Mesothelial cell of epicardium (in vitro differentiated cells): Measurements from ENCODE around the gene ACTN4. TPM values are rescaled to one million over a fixed set of nuclear protein-coding genes. Genes with fewer than 3 reads are reported as not detected.
"Not testable (repeated sequence)": the region's sequence is repeated elsewhere in the genome, so short reads cannot be mapped to it uniquely, and the experiment has no call there.

Source experiments
- DNase-seq, 2 experiments: peaks; one replicate each; pipeline ENCODE4 v3.0.0; 2021; ENCODE audit warnings: low spot score in 2 of 2; ENCODE audit not compliant: unreplicated experiment in 2 of 2
- H3K27ac Mint-ChIP-seq: 2 replicates; pipeline ENCODE4 v1.8.0; 2021; ENCODE audit warnings: mixed read lengths
- H3K27me3 Mint-ChIP-seq: 2 replicates; pipeline ENCODE4 v1.8.0; 2021; ENCODE audit warnings: low read depth, mixed read lengths
- H3K36me3 Mint-ChIP-seq: 2 replicates; pipeline ENCODE4 v1.8.0; 2021; ENCODE audit warnings: mixed read lengths
- H3K4me1 Mint-ChIP-seq: 2 replicates; pipeline ENCODE4 v1.8.0; 2021; ENCODE audit warnings: mixed read lengths
- H3K4me3 Mint-ChIP-seq: 2 replicates; pipeline ENCODE4 v1.8.0; 2021; ENCODE audit warnings: mild to moderate bottlenecking, moderate library complexity, mixed read lengths
- H3K9me3 Mint-ChIP-seq: 2 replicates; pipeline ENCODE4 v1.8.0; 2021; ENCODE audit warnings: mixed read lengths
- total RNA-seq: library from RNA; stranded (reverse); gene quantifications from 3 replicates; pipeline ENCODE4 v1.2.1, GENCODE V29; 2021
- TF ChIP-seq, protein P1 (sequence below): fragments of 200-600 bp; sonication (generic); IDR thresholded peaks from one replicate; pipeline ENCODE4 v1.5.0; 2021; ENCODE audit warnings: antibody characterized with exemption; ENCODE audit not compliant: unreplicated experiment

Gene ACTN4
- total RNA-seq, 1 donor from 2014 or later = 452 TPM

DNA sequence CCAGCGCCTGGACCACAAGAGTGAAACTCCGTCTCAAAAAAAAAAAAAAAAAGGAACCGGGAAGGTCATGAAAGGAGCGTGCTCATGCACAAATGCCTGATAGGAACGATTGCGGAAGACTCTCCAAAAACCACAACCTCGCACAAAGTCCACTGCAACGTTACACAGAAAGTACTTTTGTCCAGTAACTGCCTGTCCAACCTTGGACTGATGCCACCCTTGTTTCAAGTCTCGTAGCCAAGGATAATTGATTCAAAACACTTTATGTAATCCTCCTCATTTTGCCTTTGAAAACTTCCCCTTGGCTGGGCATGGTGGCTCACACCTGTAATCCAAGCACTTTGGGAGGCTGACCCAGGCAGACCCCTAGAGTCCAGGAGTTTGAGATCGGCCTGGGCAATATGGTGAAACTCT lies 112.1 kb downstream of the ACTN4 start:
- H3K27me3 Mint-ChIP-seq = no peaks in the 10 kb centered on the region
- H3K4me1 Mint-ChIP-seq = no peaks in the 10 kb centered on the region
- DNase-seq = no peak
- TF ChIP-seq, protein P1, sequence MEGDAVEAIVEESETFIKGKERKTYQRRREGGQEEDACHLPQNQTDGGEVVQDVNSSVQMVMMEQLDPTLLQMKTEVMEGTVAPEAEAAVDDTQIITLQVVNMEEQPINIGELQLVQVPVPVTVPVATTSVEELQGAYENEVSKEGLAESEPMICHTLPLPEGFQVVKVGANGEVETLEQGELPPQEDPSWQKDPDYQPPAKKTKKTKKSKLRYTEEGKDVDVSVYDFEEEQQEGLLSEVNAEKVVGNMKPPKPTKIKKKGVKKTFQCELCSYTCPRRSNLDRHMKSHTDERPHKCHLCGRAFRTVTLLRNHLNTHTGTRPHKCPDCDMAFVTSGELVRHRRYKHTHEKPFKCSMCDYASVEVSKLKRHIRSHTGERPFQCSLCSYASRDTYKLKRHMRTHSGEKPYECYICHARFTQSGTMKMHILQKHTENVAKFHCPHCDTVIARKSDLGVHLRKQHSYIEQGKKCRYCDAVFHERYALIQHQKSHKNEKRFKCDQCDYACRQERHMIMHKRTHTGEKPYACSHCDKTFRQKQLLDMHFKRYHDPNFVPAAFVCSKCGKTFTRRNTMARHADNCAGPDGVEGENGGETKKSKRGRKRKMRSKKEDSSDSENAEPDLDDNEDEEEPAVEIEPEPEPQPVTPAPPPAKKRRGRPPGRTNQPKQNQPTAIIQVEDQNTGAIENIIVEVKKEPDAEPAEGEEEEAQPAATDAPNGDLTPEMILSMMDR = no peak
- no peak overlapping the region for H3K4me3 Mint-ChIP-seq
- H3K9me3 Mint-ChIP-seq = peaks cover 3% of the 10 kb centered on the region
- H3K27ac Mint-ChIP-seq = no peak overlapping the region
- H3K36me3 Mint-ChIP-seq = no peaks in the 10 kb centered on the region

DNA sequence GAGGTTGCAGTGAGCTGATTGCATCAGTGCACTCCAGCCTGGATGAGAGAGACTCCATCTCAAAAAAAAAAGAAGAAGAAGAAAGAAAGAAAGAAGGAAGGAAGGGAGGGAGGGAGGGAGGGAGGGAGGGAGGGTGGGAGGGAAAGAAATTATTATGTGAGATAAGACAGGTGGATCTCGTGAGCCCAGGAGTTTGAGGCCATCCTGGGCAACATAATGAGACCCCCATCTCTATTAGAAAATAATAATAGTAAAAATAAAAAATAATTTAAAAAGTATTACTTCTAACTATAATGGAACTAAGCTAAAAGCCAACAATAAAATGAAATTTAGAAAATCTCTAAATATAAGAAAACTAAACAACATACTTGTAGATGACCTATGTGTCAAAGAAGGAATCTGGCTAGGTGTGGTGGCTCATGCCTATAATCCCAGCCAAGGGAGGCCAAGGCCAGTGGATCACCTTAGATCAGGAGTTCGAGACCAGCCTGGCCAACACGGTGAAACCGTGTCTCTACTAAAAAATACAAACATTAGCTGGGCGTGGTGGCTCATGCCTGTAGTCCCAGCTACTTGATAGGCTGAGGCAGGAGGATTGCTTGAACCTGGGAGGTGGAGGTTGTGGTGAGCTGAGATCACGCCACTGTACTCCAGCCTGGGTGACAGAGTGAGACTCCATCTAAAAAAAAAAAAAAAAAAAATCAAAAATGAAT lies 113.5 kb downstream of the ACTN4 start:
- H3K9me3 Mint-ChIP-seq, H3K36me3 Mint-ChIP-seq, H3K27ac Mint-ChIP-seq: not testable (repeated sequence)

DNA sequence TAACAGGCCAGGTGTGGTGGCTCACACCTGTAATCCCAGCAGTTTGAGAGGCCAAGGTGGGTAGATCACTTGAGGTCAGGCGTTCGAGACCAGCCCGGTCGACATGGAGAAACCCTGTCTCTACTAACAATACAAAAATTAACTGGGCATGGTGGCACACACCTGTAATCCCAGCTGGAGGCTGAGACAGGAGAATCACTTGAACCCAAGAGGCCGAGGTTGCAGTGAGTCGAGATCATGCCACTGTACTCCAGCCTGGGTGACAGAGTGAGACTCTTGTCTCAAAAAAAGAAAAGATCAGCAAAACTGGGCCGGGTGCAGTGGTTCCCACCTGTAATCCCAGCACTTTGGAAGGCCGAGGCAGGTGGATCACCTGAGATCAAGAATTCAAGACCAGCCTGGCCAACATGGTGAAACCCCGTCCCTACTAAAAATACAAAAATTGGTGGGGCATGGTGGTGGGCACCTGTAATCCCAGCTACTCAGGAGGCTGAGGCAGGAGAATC lies 114.5 kb downstream of the ACTN4 start:
- DNase-seq, H3K9me3 Mint-ChIP-seq, H3K36me3 Mint-ChIP-seq, H3K4me3 Mint-ChIP-seq, H3K4me1 Mint-ChIP-seq, H3K27me3 Mint-ChIP-seq, H3K27ac Mint-ChIP-seq: not testable (repeated sequence)

More for the DNA sequence above, 113.5 kb downstream of the ACTN4 start:
- not testable (repeated sequence) for DNase-seq, H3K4me1 Mint-ChIP-seq, H3K27me3 Mint-ChIP-seq, H3K4me3 Mint-ChIP-seq

DNA sequence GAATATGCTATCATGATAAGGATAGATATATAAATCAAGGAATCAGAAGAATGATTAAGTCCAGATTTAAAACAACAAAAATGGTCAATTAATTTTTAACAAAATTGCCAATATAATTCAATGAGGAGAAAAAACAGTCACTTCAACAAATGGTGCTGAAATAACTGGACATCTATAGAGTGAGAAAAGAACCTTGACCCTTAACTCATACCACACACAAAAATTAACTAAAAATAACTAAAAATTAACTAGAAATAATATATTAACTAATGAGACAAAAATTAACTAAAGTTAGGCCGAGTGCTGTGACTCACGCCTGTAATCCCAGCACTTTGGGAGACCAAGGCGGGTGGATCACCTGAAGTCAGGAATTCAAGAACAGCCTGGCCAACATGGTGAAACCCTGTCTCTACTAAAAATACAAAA lies 116.4 kb downstream of the ACTN4 start:
- no peak overlapping the region for H3K4me3 Mint-ChIP-seq
- no peaks in the 10 kb centered on the region for H3K36me3 Mint-ChIP-seq
- no peak for DNase-seq
- TF ChIP-seq, protein P1 = no peak
- H3K4me1 Mint-ChIP-seq = no peaks in the 10 kb centered on the region
- peaks cover 4% of the 10 kb centered on the region for H3K9me3 Mint-ChIP-seq
- no peaks in the 10 kb centered on the region for H3K27me3 Mint-ChIP-seq
- H3K27ac Mint-ChIP-seq = no peak overlapping the region

DNA sequence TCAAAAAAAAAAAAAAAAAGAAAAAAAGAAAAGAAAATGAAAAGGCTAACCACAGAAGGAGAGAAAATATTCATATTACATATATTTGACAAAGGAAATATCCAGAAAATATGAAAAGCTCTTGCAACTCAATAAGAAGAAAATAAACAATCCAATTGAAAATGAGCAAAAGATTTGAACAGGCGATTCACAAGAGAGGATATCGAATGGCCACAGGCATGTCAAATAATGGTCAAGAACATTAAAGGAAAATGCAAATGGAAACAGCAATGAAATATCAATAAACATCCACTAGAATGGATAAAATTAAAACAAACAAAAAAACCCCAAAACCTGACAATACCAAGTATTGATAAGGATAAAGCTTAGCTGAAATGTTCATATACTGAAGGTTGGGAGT lies 117.8 kb downstream of the ACTN4 start:
- no peak overlapping the region for H3K4me3 Mint-ChIP-seq
- no peaks in the 10 kb centered on the region for H3K4me1 Mint-ChIP-seq
- no peak for DNase-seq
- H3K27ac Mint-ChIP-seq = no peak overlapping the region
- H3K27me3 Mint-ChIP-seq = no peaks in the 10 kb centered on the region
- TF ChIP-seq, protein P1 = no peak
- H3K9me3 Mint-ChIP-seq = peaks cover 4% of the 10 kb centered on the region
- H3K36me3 Mint-ChIP-seq = no peaks in the 10 kb centered on the region

DNA sequence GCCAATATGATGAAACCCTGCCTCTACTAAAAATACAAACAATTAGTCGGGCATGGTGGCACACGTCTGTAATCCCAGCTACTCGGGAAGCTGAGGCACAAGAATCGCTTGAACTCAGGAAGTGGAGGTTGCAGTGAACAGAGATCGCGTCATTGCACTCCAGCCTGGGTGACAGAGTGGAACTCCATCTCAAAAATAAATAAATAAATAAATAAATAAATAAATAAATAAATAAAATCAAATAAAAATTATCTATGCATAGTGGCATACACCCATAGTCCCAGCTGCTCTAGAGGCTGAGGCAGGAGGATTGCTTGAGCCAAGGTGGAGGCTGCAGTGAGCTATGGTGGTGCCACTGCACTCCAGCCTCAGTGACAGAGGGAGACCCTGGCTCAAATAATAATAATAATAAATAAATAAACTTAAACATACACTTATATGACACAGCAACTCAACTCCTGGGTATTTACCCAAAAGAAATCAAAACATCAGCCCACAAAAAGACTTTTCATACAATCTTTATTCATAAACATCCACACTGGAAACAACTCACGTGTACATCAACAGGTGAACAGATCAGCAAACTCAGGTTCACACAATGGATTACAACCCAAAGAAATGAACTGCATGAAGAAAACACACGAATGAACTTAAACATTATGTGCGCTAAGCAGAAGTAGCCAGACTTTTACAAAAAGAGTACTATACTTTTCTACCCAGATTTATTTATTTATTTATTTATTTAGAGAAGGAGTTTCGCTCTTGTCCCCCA lies 119.0 kb downstream of the ACTN4 start:
- no peaks in the 10 kb centered on the region for H3K36me3 Mint-ChIP-seq
- no peak overlapping the region for H3K27ac Mint-ChIP-seq
- no peak overlapping the region for H3K4me3 Mint-ChIP-seq
- H3K27me3 Mint-ChIP-seq = no peaks in the 10 kb centered on the region
- TF ChIP-seq, protein P1 = no peak
- peaks cover 4% of the 10 kb centered on the region for H3K9me3 Mint-ChIP-seq
- H3K4me1 Mint-ChIP-seq = no peaks in the 10 kb centered on the region
- DNase-seq = no peak
